GM18873 (cell line): ENCODE data around the gene RAF1.
"Not testable (repeated sequence)": the region's sequence is repeated elsewhere in the genome, so short reads cannot be mapped to it uniquely, and the experiment has no call there.

ENCODE experiments used
- ATAC-seq: cut with Tn5 transposase; IDR thresholded peaks from one replicate; pipeline ENCODE4 v1.9.1; 2021; ENCODE audit warnings: mild to moderate bottlenecking, moderate library complexity, moderate number of reproducible peaks; ENCODE audit not compliant: unreplicated experiment, low FRiP score

RAF1 gene

DNA sequence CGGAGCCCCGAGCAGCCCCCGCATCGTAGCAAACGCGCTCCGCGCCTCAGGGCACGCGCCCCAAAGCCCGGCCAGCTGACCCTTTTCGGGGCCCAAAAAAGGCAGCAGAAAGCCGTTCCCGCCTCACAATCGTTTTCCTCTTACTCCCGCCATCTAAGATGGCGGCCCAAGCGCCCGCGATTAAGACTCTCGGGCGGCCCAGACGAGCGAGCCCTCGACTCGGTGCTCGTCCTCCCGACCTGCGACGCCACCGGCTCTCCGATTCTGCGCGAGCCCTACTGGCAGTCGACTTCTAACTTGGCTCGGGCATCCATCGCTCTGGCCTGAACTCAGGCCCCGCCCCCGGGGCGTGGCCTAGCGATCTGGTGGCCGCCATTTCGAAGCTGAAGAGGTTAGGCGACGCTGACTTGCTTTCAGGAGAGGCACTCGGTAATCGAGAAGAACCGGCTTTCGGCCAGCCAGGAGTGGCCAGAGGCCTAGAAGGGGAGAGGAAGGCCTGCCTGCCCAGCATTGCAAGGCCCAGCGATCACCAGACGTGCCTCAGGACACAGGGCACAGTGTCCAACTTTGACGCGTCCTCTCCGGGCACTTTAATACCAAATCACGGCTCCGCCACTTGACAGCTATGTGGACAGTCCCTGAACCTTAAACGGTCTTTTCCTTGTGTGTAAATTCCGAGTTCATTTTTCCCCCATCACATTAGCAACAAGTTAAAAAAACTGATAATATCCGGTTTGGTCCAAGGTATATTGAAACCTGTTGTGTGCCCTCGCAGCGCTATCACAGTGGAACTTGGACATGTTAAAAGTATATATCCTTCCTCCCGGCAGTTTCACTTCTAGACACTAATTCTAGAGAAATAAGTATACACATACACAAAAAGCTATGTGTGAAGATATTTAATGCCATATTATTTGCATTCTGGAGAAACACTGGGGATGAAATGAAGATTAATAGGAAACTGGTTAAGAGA, at the start of gene RAF1:
Gene RAF1 (minus strand): TSS at position 182 of the 973 bp plus-strand sequence. CDS start 45,396 bp downstream, outside the sequence.
- ATAC-seq = peak; percentile 88

DNA sequence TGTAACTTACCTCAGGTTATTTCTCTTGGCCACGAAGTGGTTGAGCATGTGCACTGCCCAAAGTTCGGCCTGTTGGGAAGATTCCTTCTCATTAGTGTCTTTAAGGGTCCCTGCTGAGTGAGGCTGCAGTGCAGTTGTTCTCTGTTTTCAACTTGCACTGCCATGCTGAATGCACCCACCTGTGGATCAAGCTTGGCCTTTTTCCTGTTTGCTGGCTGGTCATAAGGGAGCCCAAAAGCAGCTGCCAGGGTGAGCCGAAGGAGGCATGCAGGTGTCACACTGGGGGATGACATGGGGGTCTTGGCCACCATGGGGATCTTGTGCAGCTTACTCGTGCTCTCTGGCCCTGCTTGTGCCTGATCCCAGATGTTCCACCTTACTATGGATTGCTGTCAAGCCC, 46.1 kb upstream of the RAF1 start:
- ATAC-seq = no peak

DNA sequence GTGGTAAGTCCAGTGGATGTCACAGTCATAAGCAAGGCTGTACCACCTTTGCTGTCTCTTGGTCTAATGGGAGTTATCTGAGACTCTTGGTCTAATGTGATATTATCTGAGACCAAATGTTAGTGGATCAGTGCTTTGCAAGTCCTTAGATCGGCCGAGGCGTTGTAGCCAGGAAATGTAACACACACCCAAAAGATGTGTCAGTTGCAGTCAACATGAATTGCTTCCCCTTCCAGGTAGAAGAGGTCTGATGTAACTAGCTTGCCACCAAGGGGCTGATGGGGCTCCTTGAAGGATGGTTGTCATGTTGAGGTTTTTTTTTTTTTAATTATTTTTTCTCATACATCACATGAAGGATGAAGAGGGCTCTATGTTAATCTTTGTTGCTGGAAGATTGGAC, 45.4 kb upstream of the RAF1 start:
- ATAC-seq = no peak

DNA sequence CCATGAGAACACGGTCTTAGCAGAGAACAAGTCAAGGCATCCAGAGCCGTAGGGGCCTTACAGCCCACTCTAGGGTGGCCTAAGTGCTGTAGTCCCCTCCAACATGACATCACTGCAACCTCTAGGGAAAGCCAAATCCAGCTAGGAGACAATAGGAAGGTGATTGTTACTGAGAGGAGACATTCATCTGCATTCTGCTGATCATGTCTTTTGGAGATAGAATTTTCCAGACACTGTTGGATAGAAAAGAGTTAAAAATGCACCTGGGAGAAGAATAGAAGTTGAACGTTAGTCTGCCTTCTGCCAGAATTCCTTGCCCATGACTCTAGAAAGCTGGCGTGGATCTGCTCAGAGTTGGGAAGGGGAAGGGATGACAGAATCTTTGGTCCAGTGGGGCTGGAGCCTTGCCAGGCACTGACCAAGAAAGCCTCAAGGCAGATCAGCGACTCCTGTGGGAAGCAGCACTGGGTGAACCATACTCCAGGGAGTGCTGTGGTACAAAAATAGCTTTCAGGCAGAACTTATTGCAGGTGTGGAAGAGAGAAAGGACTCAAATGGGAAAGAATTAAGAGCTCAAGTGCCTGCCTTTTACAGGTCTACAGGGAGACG, 44.8 kb upstream of the RAF1 start:
- ATAC-seq = no peak

DNA sequence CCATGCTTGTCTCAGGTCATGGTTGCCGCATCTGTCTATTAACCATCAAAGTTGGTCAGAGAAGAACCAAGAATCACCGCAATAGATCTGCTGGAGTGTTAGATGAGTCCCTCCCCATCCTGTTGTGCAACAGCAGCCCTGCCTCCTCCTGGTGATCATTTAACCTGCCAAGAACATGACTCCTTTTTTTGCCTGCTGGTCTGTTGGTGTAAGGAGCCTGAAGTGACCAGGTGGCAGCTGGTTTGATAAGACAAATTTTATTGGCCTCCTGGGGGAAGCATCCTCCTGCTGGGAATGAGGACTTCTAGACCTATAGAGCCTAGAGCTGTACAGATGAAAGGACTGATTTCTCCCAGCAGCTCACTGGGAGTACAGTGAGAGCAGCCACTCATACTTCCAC, 43.5 kb upstream of the RAF1 start:
- ATAC-seq = no peak

DNA sequence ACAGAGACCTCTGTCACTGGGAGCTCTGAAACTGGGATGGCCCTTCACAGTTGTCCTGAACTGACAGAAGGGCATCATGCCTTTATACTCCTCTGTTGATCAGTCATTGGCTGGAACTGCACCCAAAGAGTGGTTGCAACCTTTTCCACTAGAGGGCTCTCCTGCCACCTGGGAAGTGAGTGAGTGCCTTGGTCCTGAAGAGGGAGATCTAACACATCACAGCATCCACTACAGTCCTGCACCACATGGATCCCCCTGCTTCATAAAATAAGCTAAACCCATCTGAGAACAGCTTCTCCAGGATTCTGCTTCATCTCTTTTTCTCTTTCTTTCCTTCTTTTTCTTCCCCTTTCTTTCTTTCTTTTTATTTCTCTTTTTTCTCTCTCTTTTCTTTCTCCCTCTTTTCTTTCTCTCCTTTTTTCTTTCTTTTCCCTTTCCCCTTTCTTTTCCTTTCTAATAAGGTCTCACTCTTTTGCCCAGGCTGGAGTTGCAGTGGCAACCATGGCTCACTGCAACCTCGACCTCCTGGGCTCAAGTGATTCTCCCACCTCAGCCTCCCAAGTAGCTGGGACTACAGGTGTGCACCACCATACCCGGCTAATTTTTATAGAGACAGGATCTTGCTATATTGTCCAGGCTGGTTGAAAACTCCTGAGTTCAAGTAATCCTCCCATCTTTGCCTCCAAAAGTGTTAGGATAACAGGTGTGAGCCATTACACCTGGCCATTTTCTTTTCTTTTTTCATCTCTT, 42.8 kb upstream of the RAF1 start:
- ATAC-seq = peak; percentile 71

DNA sequence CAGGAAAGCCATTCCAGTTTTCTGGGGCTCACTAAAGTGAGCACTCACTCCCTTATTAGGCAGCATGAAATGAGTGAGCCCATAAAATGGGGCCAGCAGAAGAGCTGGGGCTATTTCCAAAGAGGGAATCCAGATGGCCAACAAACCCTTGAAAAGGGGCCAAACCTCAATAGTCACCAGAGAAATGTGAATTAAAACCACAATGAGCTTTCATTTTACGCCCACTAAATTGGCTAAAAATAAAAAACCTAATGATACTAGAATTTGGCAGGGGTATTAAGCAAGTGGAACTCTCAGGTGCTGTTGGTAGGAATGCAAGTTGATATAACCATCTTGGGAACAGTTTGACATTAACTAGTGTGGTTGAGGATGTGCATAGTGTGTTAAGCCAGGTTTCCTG, 42.1 kb upstream of the RAF1 start:
- ATAC-seq = no peak

DNA sequence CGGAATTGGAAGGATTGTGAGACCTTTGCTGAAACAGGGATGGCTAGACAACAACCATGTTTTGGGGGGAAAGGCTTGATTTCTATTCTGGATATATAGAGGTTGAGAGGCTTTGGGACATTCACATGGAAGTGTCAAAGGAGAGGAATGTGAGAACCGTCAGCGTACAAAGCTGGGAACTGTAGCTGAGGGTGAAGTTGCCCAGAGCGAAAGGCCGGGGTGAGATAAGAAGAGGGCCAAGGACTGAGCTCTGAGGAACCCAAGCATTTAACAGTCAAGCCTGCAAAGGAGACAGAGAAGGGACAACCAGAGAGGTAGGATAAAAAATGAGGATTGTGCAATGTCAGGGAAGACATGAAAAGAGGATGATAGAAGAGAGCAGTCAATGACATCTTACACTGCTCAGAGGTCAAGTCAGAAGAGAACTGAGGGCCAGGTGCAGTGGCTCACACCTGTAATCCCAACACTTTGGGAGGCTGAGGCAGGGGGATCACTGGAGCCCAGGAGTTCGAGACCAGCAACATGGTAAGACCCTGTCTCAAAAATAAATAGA, 41.5 kb upstream of the RAF1 start:
- ATAC-seq = no peak

DNA sequence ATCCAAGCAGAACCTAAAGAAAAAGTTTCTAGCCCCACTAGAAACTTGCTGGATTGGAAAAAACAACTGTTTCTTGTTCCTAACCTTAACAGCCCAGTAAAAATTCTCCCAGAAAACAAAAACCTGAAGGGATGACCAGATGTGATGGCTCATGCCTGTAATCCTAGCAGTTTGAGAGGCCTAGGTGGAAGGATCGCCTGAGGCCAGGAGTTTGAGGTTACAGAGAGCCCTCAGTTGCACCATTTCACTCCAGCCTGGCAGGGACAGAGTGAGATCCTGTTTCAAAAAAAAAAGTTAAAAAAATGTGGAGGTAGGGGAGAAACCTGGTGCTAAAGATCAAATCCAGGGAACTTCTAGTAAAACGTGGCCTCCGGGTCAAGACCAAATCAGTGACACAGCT, 38.6 kb upstream of the RAF1 start:
- no peak for ATAC-seq

DNA sequence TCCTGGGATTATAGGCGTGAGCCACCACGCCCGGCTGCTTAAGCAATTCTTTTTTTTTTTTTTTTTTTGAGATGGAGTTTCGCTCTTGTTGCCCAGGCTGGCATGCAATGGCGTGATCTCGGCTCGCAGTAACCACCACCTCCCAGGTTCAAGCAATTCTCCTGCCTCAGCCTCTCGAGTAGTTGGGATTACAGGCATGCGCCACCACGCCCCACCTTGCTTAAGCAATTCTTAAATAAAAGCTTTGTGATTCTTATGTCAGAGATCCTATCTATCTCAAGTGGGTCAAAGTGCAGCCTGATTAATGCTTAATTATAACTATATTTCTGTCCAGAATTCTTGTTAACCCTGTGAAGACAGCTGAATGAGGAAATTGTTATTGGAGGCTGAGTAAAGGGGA, 37.7 kb upstream of the RAF1 start:
- not testable (repeated sequence) for ATAC-seq

DNA sequence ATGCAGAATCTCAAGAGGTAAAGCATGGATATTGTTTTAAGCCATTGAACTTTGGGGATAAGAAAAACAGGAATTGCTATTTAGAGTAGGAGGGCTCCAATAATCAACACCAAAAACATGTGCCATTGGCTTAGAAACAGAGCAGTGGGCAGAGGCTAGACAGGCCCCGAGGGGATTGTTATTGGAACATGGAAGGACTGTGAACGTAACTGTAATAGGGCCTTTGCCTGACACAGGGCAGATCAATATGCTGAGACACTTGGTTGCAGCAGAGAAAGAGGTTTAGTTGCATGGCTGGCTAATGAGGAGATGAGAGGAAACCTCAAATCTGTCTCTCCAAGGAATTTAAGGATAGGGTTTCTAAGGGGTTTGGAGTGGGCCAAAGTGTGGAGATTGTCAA, 36.9 kb upstream of the RAF1 start:
- no peak for ATAC-seq

DNA sequence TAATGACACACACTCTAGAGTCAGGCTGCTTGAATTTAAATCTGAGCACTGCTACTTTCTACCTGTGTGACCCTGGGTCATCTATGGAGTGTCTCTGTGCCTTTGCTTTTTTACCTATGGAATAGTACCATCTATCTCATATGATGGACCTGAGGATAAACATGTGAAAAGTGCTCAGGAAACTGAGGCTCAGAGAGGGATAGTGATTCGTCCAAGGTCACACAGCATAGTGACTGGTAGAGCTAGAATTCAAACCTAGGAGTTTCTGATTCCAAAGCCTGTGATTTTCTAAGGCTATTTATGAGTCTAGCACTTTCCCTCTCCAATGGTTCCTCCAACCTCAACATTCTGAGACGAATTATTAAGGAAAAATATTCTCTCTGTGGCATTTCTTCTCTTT, 32.0 kb upstream of the RAF1 start:
- no peak for ATAC-seq

DNA sequence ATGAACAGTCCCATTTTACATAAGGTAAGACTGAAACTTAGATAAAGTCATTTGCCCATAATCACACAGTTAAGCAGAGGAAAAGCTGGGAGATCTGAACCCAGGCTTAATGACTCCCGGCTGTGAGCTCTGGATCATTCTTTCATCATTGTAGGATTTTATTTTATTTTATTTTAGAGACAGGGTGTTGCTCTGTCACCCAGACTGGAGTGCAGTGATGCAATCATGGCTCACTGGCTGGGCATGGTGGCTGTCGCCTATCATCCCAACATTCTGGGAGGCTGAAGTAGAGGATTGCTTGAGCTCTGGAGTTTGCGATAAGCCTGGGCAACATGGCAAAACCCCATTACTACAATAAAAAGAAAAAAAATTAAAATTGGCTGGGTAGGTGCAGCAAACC, 31.2 kb upstream of the RAF1 start:
- ATAC-seq = no peak

DNA sequence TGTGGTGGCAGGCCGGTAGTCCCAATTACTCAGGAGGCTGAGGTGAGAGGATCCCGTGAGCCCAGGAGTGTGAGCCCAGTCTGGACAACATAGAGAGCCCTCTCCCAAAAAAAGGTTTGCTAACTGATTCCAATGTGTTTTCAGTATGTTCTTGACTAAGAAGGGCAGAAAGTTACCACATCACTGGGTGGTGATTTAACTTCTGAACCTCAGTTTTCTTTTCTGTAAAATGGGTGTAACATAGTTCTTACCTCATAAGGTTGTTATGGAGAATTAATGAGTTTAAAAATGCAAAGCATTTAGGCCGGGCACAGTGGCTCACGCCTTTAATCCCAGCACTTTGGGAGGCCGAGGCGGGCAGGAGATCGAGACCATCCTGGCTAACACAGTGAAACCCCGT, 28.5 kb upstream of the RAF1 start:
- ATAC-seq = no peak

DNA sequence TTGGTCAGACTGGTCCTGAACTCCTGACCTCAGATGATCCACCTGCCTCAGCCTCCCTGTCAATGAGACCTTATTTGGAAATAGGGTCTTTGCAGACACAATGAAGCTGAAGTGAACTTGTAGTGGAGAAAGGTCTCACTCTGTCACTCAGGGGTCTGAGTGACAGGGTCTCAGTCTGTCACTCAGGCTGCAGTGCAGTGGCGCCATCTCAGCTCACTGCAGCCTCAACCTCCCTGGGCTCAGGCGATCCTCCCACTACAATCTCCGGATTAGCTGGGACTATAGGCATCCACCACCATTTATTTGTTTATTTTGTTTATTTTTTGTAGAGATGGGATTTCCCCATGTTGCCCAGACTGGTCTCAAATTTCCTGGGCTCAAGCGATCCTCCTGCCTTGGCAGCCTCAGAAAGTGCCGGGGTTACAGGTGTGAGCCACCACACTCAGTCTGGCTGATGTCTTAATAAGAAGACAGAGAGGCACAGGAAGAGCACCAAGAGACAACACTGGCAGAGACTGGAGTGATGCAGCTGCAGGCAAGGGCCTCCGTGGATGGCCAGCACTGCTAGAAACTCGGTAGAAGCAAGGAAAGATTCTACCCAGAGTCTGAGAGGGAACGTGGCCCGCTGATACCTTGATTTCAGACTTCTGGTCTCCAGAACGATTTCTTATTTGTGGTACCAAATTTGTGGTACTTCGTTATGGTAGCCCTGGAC, 26.2 kb upstream of the RAF1 start:
- no peak for ATAC-seq

DNA sequence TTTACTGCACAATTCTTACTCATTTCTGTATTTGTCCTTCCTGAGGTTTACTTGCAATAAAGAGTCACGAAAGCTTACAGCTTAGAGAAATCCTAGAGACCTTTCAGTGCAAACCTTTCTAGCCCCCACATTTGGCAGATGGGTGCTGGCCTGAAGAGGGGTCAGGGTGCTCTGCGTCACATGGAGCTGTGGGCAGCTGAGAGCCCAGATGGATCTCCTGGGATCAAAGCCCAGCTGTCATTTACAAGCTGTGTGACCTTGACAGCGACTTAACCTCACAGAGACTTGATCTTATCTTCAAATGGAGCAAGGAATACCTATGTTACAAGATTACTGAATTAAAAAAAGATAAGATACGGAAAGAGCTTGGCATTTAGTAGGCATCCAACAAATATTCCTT, 24.0 kb upstream of the RAF1 start:
- ATAC-seq = no peak

DNA sequence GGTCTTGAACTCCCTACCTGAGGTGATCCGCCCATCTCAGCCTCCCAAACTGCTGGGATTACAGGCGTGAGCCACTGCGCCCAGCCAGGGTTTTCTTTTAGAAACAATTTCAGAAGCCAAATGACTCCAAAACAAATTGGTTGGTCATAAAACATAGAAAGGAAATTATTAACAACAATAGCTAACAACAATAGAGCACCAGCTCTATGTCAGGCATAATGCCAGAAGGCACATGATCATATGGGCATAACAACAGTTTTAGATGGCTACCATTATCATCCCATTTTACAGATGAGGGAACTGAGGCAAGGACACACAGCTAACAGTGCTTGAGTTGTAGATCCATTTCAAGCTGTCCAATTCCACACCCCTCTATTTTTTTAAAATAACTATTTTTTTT, 22.2 kb upstream of the RAF1 start:
- ATAC-seq = no peak

DNA sequence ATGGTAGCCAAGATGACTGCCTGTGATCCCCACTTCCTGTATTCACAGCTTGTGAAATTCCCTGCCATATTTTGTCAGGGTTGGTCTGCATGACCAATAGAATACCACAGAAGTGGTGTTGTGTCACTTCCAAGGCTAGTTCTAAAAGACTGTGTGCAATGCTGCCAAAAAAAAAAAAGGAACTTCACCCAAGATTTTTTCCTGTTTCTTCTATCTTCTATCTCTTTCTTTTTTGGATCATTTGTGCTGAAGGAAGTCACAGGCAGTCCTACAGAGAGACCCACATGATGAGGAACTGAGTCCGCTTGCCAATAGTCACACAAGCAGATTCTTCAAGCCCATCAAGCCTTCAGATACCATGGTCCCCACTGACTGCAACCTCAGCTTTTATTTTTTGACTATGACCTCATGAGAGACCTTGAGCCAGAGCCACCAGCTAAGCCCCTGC, 18.1 kb upstream of the RAF1 start:
- ATAC-seq = no peak

DNA sequence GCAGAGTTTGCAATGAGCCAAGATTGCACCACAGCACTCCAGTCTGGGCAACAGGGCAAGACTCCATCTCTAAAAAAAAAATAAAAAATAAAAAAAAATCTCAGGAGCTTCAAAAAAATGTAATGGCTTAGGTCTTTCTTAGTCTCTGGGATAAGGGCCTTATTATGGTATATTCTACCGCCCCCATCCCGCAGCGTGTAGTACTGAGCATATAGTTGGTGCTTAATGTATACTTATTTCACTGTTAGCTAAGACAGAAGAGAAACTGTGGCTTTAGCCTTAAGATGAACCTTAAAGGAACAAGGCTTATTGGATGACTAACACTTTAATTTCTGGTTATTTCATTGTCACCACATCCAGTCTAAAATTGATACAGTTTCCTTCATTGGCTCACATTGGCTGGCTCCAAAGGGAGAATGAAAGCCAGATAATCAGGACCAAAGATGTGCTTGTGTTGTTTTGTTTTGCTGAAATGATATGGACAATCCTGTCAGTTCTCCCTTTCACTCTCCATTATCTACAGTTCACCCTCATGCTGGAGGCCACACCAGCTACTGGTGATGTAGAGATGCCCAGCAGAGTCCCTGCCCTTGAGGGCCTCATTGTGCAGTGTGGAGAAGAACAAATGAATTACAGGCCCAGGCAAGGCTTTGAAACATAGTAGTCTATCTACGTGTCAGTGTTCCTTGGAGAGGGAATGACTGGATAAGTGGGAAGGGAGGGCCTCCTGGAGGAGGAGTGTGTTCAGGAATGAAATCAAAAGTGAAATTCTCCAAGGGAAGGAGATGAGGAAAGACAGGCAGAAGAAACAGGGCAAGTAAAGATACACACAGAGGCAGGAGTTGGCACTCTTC, 17.4 kb upstream of the RAF1 start:
- ATAC-seq = no peak
